ENCODE data around the gene ACRV1. TPM values are rescaled to one million over a fixed set of nuclear protein-coding genes. Genes with fewer than 3 reads are reported as not detected.

Gene ACRV1
- total RNA-seq, 1 experiment from 2014 or later: 0.26 TPM

- peaks cover 46% of the 10 kb centered on the region for H3K36me3 ChIP-seq (ENCODE audit: control insufficient read depth, insufficient read depth, low read length)
- DNase-seq (ENCODE audit: low read depth, low spot score) (no peak), ATAC-seq (no peak)
- intact Hi-C loops (cut with micrococcal nuclease; ENCODE audit: unreplicated experiment): no loop called here
- no peaks in the 10 kb centered on the region for H3K9me3 ChIP-seq (ENCODE audit: control insufficient read depth, insufficient read depth, low read depth, low read length)
- H3K27me3 ChIP-seq (ENCODE audit: control insufficient read depth, insufficient read depth, low read length): no peaks in the 10 kb centered on the region
- no peaks in the 10 kb centered on the region for H3K4me1 ChIP-seq (ENCODE audit: control insufficient read depth, insufficient read depth, low read length)
- no peak overlapping the region for H3K27ac ChIP-seq (ENCODE audit: low read length)
- in situ Hi-C loops (cut with HindIII; ENCODE audit: low pct_unique_long_range_greater_than_20kb, low sequenced_read_pairs): no loop called here
- ChIA-PET CTCF (no interaction called here), POLR2A (no interaction called here)
- TF ChIP-seq REST (IDR thresholded peaks at IDR 0.05; ENCODE audit: insufficient read depth in 1 of 2, low read depth in 2 of 2, low read length in 1 of 2) (no peak), POLR2AphosphoS5 (IDR thresholded peaks at IDR 0.05; ENCODE audit: low read depth, low read length) (no peak), CTCF (IDR thresholded peaks at IDR 0.05) (no peak), SIN3A (IDR thresholded peaks at IDR 0.05; ENCODE audit: borderline replicate concordance, insufficient read depth, low read depth, low read length) (no peak), TCF7L2 (IDR thresholded peaks at IDR 0.05; ENCODE audit: low read depth, low read length) (no peak)
- no peak overlapping the region for H3K4me3 ChIP-seq (ENCODE audit: low read depth in 2 of 2, low read length in 2 of 2)
- BruUV-seq (replicated peaks): TSS peak; percentile 19
Measured at GRCh38 chr11:125638315-125638714, 42.3 kb downstream of the ACRV1 start.

GRCh38 chr11:125637840-125638239 lies 42.8 kb downstream of the ACRV1 start:
- ChIA-PET CTCF (no interaction called here), POLR2A (no interaction called here)
- Histone ChIP-seq H3K4me3 (ENCODE audit: low read depth in 2 of 2, low read length in 2 of 2) (no peak overlapping the region), H3K27me3 (ENCODE audit: control insufficient read depth, insufficient read depth, low read length) (no peaks in the 10 kb centered on the region), H3K9me3 (ENCODE audit: control insufficient read depth, insufficient read depth, low read depth, low read length) (no peaks in the 10 kb centered on the region), H3K4me1 (ENCODE audit: control insufficient read depth, insufficient read depth, low read length) (no peaks in the 10 kb centered on the region), H3K36me3 (ENCODE audit: control insufficient read depth, insufficient read depth, low read length) (peaks cover 45% of the 10 kb centered on the region), H3K27ac (ENCODE audit: low read length) (no peak overlapping the region)
- in situ Hi-C loops (cut with HindIII; ENCODE audit: low pct_unique_long_range_greater_than_20kb, low sequenced_read_pairs) (no loop called here), intact Hi-C loops (cut with micrococcal nuclease; ENCODE audit: unreplicated experiment) (no loop called here)
- DNase-seq (ENCODE audit: low read depth, low spot score) (no peak), ATAC-seq (peak; percentile 60; the same call in 1 of the 2 replicates)
- BruUV-seq (replicated peaks): no TSS peak
- TF ChIP-seq CTCF (IDR thresholded peaks at IDR 0.05): 0 out of 2 replicates have a peak, but pooled peaks have one; percentile 13
- no peak for TF ChIP-seq POLR2AphosphoS5 (IDR thresholded peaks at IDR 0.05; ENCODE audit: low read depth, low read length)
- TF ChIP-seq REST (IDR thresholded peaks at IDR 0.05; ENCODE audit: insufficient read depth in 1 of 2, low read depth in 2 of 2, low read length in 1 of 2): no peak
